ENCODE data around the gene LITAF. TPM values are rescaled to one million over a fixed set of nuclear protein-coding genes. Genes with fewer than 3 reads are reported as not detected.

The LITAF gene
- total RNA-seq, 1 donor from 2014 or later, result 70.9 TPM

DNA sequence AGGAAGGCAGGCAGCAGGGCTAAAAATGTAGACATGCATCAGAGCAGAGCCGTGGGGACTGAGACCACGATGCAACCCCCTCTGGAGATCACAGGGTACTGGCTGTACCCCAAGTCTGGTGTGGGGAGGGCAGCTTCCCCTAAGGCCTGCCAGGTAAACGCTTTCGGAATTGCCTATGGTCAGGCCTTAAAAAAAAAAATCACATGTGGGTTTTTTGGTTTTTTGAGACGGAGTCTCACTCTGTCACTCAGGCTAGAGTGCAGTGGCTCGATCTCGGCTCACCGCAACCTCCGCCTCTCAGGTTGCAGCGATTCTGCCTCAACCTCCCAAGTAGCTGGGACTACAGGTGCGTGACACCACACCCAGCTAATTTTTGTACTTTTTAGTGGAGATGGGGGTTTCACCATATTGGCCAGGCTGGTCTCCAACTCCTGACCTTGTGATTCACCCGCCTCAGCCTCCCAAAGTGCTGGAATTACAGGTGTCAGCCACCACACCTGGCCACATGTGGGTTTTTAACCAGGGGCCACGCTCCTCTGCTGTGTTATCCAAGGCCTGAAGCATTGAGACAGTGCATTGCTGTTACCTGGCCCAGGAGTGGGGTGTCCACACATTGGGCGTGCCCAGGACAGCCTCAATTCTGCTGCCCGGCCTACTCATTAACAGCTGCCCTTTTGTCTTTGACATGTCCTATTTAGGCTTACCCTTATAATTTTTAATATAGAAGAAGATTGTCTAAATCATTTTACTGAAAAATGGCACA is 50.4 kb downstream of the LITAF start:
- Mint-ChIP-seq H3K27me3 (ENCODE audit: unreplicated experiment) (peaks cover 4% of the 10 kb centered on the region), H3K4me3 (ENCODE audit: unreplicated experiment) (no peak overlapping the region), H3K4me1 (ENCODE audit: unreplicated experiment) (peaks cover 6% of the 10 kb centered on the region), H3K36me3 (ENCODE audit: low read depth, unreplicated experiment) (no peaks in the 10 kb centered on the region), H3K27ac (ENCODE audit: unreplicated experiment) (no peak overlapping the region), H3K9me3 (ENCODE audit: unreplicated experiment) (no peaks in the 10 kb centered on the region)
- TF ChIP-seq, protein P1, sequence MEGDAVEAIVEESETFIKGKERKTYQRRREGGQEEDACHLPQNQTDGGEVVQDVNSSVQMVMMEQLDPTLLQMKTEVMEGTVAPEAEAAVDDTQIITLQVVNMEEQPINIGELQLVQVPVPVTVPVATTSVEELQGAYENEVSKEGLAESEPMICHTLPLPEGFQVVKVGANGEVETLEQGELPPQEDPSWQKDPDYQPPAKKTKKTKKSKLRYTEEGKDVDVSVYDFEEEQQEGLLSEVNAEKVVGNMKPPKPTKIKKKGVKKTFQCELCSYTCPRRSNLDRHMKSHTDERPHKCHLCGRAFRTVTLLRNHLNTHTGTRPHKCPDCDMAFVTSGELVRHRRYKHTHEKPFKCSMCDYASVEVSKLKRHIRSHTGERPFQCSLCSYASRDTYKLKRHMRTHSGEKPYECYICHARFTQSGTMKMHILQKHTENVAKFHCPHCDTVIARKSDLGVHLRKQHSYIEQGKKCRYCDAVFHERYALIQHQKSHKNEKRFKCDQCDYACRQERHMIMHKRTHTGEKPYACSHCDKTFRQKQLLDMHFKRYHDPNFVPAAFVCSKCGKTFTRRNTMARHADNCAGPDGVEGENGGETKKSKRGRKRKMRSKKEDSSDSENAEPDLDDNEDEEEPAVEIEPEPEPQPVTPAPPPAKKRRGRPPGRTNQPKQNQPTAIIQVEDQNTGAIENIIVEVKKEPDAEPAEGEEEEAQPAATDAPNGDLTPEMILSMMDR (IDR thresholded peaks at IDR 0.05; ENCODE audit: unreplicated experiment), result no peak
- no peak for DNase-seq (ENCODE audit: low spot score)

GRCh38 chr16:11535494-11535893 is 51.2 kb downstream of the LITAF start:
- H3K9me3 Mint-ChIP-seq (ENCODE audit: unreplicated experiment), result no peaks in the 10 kb centered on the region
- TF ChIP-seq, protein P1 (IDR thresholded peaks at IDR 0.05; ENCODE audit: unreplicated experiment), result no peak
- DNase-seq (ENCODE audit: low spot score), result no peak
- H3K36me3 Mint-ChIP-seq (ENCODE audit: low read depth, unreplicated experiment), result no peaks in the 10 kb centered on the region
- H3K4me3 Mint-ChIP-seq (ENCODE audit: unreplicated experiment), result no peak overlapping the region
- peaks cover 7% of the 10 kb centered on the region for H3K4me1 Mint-ChIP-seq (ENCODE audit: unreplicated experiment)
- peaks cover 4% of the 10 kb centered on the region for H3K27me3 Mint-ChIP-seq (ENCODE audit: unreplicated experiment)
- no peak overlapping the region for H3K27ac Mint-ChIP-seq (ENCODE audit: unreplicated experiment)

DNA sequence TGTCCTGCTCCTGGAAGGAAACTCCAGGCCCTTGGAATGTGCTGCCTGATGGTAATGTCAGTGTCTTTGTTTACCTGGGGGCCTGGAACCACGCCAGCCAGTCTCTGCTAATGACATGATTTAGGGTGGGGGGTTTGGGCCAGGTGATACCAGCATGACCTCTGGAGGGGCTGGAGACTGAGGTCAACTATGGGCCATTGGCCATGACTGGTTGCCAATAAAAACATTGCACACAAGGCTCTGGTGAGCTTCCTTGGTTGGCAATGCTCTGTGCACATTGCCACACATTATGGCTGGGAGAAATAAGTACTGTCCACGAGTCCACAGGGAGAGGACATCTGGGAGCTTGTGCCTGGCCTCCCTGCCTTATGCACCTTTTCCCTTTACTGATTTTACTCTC is 52.5 kb downstream of the LITAF start:
- Mint-ChIP-seq H3K4me3 (ENCODE audit: unreplicated experiment) (no peak overlapping the region), H3K27me3 (ENCODE audit: unreplicated experiment) (peaks cover 4% of the 10 kb centered on the region), H3K36me3 (ENCODE audit: low read depth, unreplicated experiment) (no peaks in the 10 kb centered on the region), H3K4me1 (ENCODE audit: unreplicated experiment) (peaks cover 8% of the 10 kb centered on the region), H3K27ac (ENCODE audit: unreplicated experiment) (no peak overlapping the region), H3K9me3 (ENCODE audit: unreplicated experiment) (no peaks in the 10 kb centered on the region)
- DNase-seq (ENCODE audit: low spot score), result no peak
- TF ChIP-seq, protein P1 (IDR thresholded peaks at IDR 0.05; ENCODE audit: unreplicated experiment), result no peak

DNA sequence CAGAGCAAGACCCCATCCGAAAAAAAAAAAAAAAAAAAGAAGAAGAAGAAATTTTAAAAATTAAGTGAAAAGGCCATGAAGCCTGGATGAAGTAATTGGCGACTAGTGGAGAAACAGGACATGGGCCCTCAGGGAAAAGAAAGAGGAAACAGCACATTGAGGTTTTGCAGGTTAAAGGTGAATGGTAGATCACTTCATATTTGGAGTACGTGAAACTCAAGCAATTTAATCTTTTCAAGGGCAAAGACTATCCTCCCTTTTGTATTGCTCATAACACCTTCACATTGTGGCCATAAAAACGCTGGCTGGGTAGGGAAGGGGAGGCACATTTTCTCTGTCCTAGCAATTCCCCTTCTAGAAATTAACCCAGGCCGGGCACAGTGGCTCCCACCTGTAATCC is 53.1 kb downstream of the LITAF start:
- no peak for DNase-seq (ENCODE audit: low spot score)
- Mint-ChIP-seq H3K9me3 (ENCODE audit: unreplicated experiment) (no peaks in the 10 kb centered on the region), H3K4me1 (ENCODE audit: unreplicated experiment) (peaks cover 8% of the 10 kb centered on the region), H3K4me3 (ENCODE audit: unreplicated experiment) (no peak overlapping the region), H3K27me3 (ENCODE audit: unreplicated experiment) (peaks cover 4% of the 10 kb centered on the region), H3K27ac (ENCODE audit: unreplicated experiment) (no peak overlapping the region), H3K36me3 (ENCODE audit: low read depth, unreplicated experiment) (no peaks in the 10 kb centered on the region)
- TF ChIP-seq, protein P1 (IDR thresholded peaks at IDR 0.05; ENCODE audit: unreplicated experiment), result no peak

DNA sequence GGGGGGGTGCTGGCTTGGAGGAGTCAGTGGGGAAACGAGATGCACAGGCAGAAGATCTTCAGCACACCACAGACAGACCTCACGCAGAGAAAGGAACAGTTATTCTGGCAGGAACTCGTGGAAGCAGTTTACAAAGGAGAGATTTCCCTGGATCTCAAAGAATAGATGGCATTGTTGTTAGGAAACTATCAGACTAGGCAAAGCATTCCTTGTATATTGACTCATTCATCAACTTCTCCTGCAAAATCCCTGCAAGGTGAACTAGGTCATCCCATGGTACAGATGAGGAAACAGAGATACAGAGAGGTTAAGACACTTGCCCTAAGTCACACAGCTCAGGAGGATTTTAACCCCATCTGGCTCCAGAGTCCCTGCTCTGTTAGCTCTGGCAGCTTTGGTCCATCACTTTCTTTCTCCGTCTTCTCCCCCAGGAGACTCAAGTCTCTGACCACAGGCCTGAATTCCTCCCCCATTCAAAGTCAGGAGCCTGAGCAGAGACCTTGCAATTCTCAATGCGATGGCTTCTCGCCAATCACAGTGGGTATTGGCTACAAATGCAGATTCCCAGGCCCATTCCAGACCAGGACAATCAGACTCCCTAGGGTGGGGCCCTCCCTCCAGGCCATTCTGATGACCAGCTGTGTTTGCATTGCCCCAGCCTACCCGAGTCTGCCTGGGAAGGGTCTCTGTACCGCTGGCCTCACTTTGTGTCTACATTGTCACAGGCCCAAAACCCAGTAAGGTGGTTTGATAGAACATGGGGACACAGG is 56.4 kb downstream of the LITAF start:
- no peak for DNase-seq (ENCODE audit: low spot score)
- Mint-ChIP-seq H3K27ac (ENCODE audit: unreplicated experiment) (no peak overlapping the region), H3K4me3 (ENCODE audit: unreplicated experiment) (no peak overlapping the region), H3K36me3 (ENCODE audit: low read depth, unreplicated experiment) (no peaks in the 10 kb centered on the region), H3K4me1 (ENCODE audit: unreplicated experiment) (peaks cover 8% of the 10 kb centered on the region), H3K27me3 (ENCODE audit: unreplicated experiment) (peaks cover 4% of the 10 kb centered on the region), H3K9me3 (ENCODE audit: unreplicated experiment) (no peaks in the 10 kb centered on the region)
- TF ChIP-seq, protein P1 (IDR thresholded peaks at IDR 0.05; ENCODE audit: unreplicated experiment), result no peak
